ENCODE data around the gene ZNF549.

ZNF549 gene

DNA sequence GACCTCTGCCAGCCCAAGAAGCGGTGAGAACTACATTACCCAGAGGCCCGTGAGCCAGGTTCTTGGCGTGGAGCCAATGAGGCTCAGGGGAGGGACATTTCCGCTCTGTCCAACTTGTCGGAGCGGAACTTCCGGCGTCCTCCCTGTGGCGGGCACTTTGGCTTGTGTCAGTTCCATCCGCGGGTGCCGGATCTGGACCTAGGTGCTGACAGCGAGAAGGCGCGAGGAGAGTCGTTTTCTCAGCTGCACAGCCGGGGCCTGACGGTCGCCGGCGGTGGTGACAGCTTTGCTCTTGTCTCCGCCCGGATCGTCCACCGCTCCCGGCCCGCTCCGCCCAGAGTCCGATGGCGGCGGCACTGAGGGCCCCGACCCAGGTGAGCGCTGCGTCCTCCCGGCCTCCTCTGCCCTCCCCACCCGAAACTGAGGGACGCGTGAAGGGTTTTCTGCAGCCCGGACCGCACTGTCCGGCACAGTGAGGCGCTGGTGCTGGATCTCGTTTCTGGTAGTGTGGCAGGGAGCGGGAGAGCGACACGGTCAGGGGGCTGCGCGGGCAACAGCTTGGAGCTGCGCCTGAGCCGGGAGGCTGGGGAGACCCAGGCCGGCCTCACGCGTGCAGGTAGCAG lies 72.7 kb downstream of the ZNF549 start, which contains the start of gene ZNF530 (continued):
- TF ChIP-seq ZNF658 (tag by site-specific recombination; IDR thresholded peaks at IDR 0.05) (no peak), KLF10 (tag by site-specific recombination; IDR thresholded peaks at IDR 0.05) (0 out of 2 replicates have a peak, but pooled peaks have one; percentile 50), ZNF792 (tag by site-specific recombination; IDR thresholded peaks at IDR 0.05) (no peak), ZNF664 (tag by site-specific recombination; IDR thresholded peaks at IDR 0.05) (no peak), ZNF140 (tag by site-specific recombination; IDR thresholded peaks at IDR 0.05) (no peak), ZBTB17 (tag by site-specific recombination; IDR thresholded peaks at IDR 0.05) (peak; percentile 55), KLF9 (tag by site-specific recombination; IDR thresholded peaks at IDR 0.05; ENCODE audit: low read depth) (no peak), ZNF10 (tag by site-specific recombination; IDR thresholded peaks at IDR 0.05) (no peak), HOXC10 (CRISPR knock-in tag; IDR thresholded peaks at IDR 0.05) (peak; percentile 72), ZNF777 (tag by site-specific recombination; IDR thresholded peaks at IDR 0.05; ENCODE audit: borderline replicate concordance) (0 out of 2 replicates have a peak, but pooled peaks have one; percentile 48), ZNF221 (tag by site-specific recombination; IDR thresholded peaks at IDR 0.05; ENCODE audit: borderline replicate concordance) (no peak), ZNF292 (tag by site-specific recombination; IDR thresholded peaks at IDR 0.05; ENCODE audit: borderline replicate concordance, low read depth) (no peak), ZNF549 (tag by site-specific recombination; IDR thresholded peaks at IDR 0.05) (peak; percentile 77), KLF8 (tag by site-specific recombination; IDR thresholded peaks at IDR 0.05) (peak; percentile 70; the same call in 1 of the 2 replicates), ZNF184 (tag by site-specific recombination; IDR thresholded peaks at IDR 0.05) (peak; percentile 70; the same call in 1 of the 2 replicates), ZSCAN16 (tag by site-specific recombination; IDR thresholded peaks at IDR 0.05) (no peak), ZNF701 (tag by site-specific recombination; IDR thresholded peaks at IDR 0.05) (no peak), ZNF610 (tag by site-specific recombination; IDR thresholded peaks at IDR 0.05; ENCODE audit: borderline replicate concordance) (peak; percentile 77; the same call in 1 of the 2 replicates), ZNF473 (tag by site-specific recombination; IDR thresholded peaks at IDR 0.05) (no peak), ZNF146 (tag by site-specific recombination; IDR thresholded peaks at IDR 0.05) (no peak), ZNF514 (tag by site-specific recombination; IDR thresholded peaks at IDR 0.05) (no peak), ZNF521 (tag by site-specific recombination; IDR thresholded peaks at IDR 0.05) (no peak), YY2 (tag by site-specific recombination; IDR thresholded peaks at IDR 0.05) (peak; percentile 65), ZNF174 (tag by site-specific recombination; IDR thresholded peaks at IDR 0.05) (peak; percentile 75; the same call in 1 of the 2 replicates), KLF16 (tag by site-specific recombination; IDR thresholded peaks at IDR 0.05) (0 out of 2 replicates have a peak, but pooled peaks have one; percentile 55), ZNF350 (tag by site-specific recombination; IDR thresholded peaks at IDR 0.05) (peak; percentile 67; the same call in 1 of the 2 replicates)
- TF ChIP-seq, protein P1, sequence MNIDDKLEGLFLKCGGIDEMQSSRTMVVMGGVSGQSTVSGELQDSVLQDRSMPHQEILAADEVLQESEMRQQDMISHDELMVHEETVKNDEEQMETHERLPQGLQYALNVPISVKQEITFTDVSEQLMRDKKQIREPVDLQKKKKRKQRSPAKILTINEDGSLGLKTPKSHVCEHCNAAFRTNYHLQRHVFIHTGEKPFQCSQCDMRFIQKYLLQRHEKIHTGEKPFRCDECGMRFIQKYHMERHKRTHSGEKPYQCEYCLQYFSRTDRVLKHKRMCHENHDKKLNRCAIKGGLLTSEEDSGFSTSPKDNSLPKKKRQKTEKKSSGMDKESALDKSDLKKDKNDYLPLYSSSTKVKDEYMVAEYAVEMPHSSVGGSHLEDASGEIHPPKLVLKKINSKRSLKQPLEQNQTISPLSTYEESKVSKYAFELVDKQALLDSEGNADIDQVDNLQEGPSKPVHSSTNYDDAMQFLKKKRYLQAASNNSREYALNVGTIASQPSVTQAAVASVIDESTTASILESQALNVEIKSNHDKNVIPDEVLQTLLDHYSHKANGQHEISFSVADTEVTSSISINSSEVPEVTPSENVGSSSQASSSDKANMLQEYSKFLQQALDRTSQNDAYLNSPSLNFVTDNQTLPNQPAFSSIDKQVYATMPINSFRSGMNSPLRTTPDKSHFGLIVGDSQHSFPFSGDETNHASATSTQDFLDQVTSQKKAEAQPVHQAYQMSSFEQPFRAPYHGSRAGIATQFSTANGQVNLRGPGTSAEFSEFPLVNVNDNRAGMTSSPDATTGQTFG (tag by site-specific recombination; IDR thresholded peaks at IDR 0.05; ENCODE audit: borderline replicate concordance), result no peak
- TF ChIP-seq, protein P2, sequence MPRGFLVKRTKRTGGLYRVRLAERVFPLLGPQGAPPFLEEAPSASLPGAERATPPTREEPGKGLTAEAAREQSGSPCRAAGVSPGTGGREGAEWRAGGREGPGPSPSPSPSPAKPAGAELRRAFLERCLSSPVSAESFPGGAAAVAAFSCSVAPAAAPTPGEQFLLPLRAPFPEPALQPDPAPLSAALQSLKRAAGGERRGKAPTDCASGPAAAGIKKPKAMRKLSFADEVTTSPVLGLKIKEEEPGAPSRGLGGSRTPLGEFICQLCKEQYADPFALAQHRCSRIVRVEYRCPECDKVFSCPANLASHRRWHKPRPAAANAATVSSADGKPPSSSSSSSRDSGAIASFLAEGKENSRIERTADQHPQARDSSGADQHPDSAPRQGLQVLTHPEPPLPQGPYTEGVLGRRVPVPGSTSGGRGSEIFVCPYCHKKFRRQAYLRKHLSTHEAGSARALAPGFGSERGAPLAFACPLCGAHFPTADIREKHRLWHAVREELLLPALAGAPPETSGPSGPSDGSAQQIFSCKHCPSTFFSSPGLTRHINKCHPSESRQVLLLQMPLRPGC (tag by site-specific recombination; IDR thresholded peaks at IDR 0.05), result no peak
- TF ChIP-seq, protein P3, sequence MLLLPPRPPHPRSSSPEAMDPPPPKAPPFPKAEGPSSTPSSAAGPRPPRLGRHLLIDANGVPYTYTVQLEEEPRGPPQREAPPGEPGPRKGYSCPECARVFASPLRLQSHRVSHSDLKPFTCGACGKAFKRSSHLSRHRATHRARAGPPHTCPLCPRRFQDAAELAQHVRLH (tag by site-specific recombination; IDR thresholded peaks at IDR 0.05), result peak; percentile 64
- TF ChIP-seq, protein P4, sequence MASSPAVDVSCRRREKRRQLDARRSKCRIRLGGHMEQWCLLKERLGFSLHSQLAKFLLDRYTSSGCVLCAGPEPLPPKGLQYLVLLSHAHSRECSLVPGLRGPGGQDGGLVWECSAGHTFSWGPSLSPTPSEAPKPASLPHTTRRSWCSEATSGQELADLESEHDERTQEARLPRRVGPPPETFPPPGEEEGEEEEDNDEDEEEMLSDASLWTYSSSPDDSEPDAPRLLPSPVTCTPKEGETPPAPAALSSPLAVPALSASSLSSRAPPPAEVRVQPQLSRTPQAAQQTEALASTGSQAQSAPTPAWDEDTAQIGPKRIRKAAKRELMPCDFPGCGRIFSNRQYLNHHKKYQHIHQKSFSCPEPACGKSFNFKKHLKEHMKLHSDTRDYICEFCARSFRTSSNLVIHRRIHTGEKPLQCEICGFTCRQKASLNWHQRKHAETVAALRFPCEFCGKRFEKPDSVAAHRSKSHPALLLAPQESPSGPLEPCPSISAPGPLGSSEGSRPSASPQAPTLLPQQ (tag by site-specific recombination; IDR thresholded peaks at IDR 0.05), result 0 out of 2 replicates have a peak, but pooled peaks have one; percentile 61
- TF ChIP-seq, protein P5, sequence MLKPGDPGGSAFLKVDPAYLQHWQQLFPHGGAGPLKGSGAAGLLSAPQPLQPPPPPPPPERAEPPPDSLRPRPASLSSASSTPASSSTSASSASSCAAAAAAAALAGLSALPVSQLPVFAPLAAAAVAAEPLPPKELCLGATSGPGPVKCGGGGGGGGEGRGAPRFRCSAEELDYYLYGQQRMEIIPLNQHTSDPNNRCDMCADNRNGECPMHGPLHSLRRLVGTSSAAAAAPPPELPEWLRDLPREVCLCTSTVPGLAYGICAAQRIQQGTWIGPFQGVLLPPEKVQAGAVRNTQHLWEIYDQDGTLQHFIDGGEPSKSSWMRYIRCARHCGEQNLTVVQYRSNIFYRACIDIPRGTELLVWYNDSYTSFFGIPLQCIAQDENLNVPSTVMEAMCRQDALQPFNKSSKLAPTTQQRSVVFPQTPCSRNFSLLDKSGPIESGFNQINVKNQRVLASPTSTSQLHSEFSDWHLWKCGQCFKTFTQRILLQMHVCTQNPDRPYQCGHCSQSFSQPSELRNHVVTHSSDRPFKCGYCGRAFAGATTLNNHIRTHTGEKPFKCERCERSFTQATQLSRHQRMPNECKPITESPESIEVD (tag by site-specific recombination; IDR thresholded peaks at IDR 0.05), result no peak
